Prostate gland (tissue), 2 donors: ENCODE measurements around the gene MRPS12. TPM values are rescaled to one million over a fixed set of nuclear protein-coding genes. Genes with fewer than 3 reads are reported as not detected.

Source experiments
- DNase-seq: peaks from one replicate; pipeline ENCODE4 v3.0.0-alpha.2; 2019; ENCODE audit warnings: low spot score
- H3K27ac ChIP-seq, 2 donors: fragments of 200-600 bp; sonication (generic); 2 replicates each; pipeline ENCODE4 v1.5.1; 2017 to 2019
- H3K27me3 ChIP-seq: fragments of 200-600 bp; sonication (generic); replicated peaks from 2 replicates; pipeline ENCODE4 v1.5.1; 2019; ENCODE audit not compliant: insufficient read depth
- H3K36me3 ChIP-seq, 2 donors: fragments of 200-600 bp; sonication (generic); 1 replicate in 1 of 2; 2 replicates in 1 of 2; pipeline versions ENCODE4 v1.5.1 to v1.8.1; 2017 to 2019
- H3K4me1 ChIP-seq: fragments of 200-600 bp; sonication (generic); replicated peaks from 2 replicates; pipeline ENCODE4 v1.5.1; 2019
- H3K4me3 ChIP-seq, 2 donors: fragments of 200-600 bp; sonication (generic); 2 replicates each; pipeline ENCODE4 v1.5.1; 2017 to 2019
- H3K9me3 ChIP-seq: fragments of 200-600 bp; sonication (generic); 2 replicates; pipeline ENCODE4 v1.5.1; 2017
- CTCF ChIP-seq, 4 experiments: fragments of 200-600 bp in 2 of 4; fragments of 450-650 bp in 2 of 4; sonication (generic) in 2 of 4; IDR thresholded peaks; 1 replicate in 3 of 4; 2 replicates in 1 of 4; pipeline ENCODE4 v1.5.1; 2016 to 2019; ENCODE audit warnings: antibody characterized with exemption in 4 of 4, mild to moderate bottlenecking in 2 of 4, moderate library complexity in 2 of 4
- POLR2A ChIP-seq: fragments of 450-650 bp; IDR thresholded peaks from one replicate; pipeline ENCODE4 v1.6.1; 2016; ENCODE audit warnings: antibody characterized with exemption, mild to moderate bottlenecking
- POLR2AphosphoS5 ChIP-seq: sonication (generic); formaldehyde crosslinking; IDR thresholded peaks from one replicate; pipeline ENCODE4 v1.6.1; 2017; ENCODE audit warnings: antibody characterized with exemption
- WGBS: methylation state at CpG from one replicate; pipeline ENCODE4 v1.1.5; 2018; 5-methylcytosine and 5-hydroxymethylcytosine counted together
- intact Hi-C: fragments of 100-400 bp; cut with DNase I; formaldehyde crosslinking; loops from one replicate; pipeline ENCODE4 v1.14.2; 2022
- total RNA-seq, 2 donors: library from RNA; depleted of rRNA; stranded (reverse); fragments of >200 nt; gene quantifications; one replicate each; pipeline ENCODE4 v1.1.0, GENCODE V29; 2016

Gene MRPS12
- total RNA-seq, 2 donors from 2014 or later: 32.0 to 41.5 TPM

DNA sequence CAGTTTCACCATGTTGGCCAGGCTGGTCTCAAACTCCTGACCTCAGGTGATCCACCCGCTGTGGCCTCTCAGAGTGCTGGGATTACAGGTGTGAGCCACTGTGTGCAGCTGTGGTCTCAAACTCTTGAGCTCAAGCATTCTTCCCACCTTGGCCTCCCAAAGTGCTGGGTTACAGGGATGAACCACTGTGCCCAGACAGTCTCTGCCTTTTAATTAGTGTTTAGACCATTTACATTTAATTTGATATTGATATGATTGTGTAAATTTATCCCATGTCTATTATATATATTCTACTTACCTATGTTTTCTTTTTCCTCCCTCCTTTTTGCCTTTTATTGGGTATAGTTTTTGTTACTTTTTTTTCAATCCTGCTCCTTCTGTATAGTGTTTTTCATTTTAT is 29.1 kb upstream of the MRPS12 start:
- 93% methylated on average over 1 of the region's 1 CpG for WGBS
- H3K4me1 ChIP-seq: peaks cover 4% of the 10 kb centered on the region
- H3K4me3 ChIP-seq: no peak overlapping the region
- no peak overlapping the region for H3K27ac ChIP-seq
- H3K36me3 ChIP-seq: peaks cover 0 to 8% of the 10 kb centered on the region in 2 donors
- TF ChIP-seq CTCF (IDR thresholded peaks at IDR 0.05): no peak
- no peak for TF ChIP-seq POLR2A
- intact Hi-C loops: no loop called here
- DNase-seq: no peak
- H3K27me3 ChIP-seq: no peaks in the 10 kb centered on the region
- no peaks in the 10 kb centered on the region for H3K9me3 ChIP-seq

GRCh38 chr19:38904581-38905539 is 25.9 kb upstream of the MRPS12 start:
- Histone ChIP-seq H3K4me1 (peaks cover 4% of the 10 kb centered on the region), H3K27me3 (no peaks in the 10 kb centered on the region), H3K9me3 (no peaks in the 10 kb centered on the region), H3K4me3 (no peak overlapping the region), H3K36me3 (peaks cover 4 to 8% of the 10 kb centered on the region in 2 donors), H3K27ac (no peak overlapping the region)
- WGBS: 92% methylated on average over 35 of the region's 35 CpGs
- intact Hi-C loops: no loop called here
- no peak for DNase-seq
- TF ChIP-seq POLR2AphosphoS5 (no peak), CTCF (IDR thresholded peaks at IDR 0.05) (no peak), POLR2A (no peak)

DNA sequence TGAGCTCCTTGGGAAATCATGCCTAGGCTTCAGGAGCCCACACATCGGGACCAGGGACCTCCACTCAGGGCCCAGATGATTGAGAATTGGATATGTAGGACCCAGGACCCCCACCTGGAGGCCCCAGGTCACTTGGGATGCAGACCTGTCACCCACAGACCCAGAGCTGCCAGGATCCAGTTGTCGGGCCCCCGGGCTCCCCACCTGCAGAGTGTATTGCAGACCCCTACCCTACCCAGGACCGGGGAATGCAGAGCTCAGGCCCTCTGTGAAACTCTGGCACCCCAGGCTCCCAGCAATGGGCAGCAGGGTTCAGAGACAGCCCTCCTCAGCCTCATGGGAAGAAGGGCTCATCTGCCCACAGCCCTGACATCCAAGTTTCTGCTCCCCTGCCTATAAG is 25.1 kb upstream of the MRPS12 start:
- no peak for DNase-seq
- intact Hi-C loops: no loop called here
- 86% methylated on average over 4 of the region's 4 CpGs for WGBS
- Histone ChIP-seq H3K9me3 (no peaks in the 10 kb centered on the region), H3K4me3 (no peak overlapping the region), H3K4me1 (peaks cover 4% of the 10 kb centered on the region), H3K27me3 (no peaks in the 10 kb centered on the region), H3K36me3 (peaks cover 4 to 8% of the 10 kb centered on the region in 2 donors), H3K27ac (no peak overlapping the region)
- TF ChIP-seq POLR2A (no peak), CTCF (IDR thresholded peaks at IDR 0.05) (no peak), POLR2AphosphoS5 (no peak)

DNA sequence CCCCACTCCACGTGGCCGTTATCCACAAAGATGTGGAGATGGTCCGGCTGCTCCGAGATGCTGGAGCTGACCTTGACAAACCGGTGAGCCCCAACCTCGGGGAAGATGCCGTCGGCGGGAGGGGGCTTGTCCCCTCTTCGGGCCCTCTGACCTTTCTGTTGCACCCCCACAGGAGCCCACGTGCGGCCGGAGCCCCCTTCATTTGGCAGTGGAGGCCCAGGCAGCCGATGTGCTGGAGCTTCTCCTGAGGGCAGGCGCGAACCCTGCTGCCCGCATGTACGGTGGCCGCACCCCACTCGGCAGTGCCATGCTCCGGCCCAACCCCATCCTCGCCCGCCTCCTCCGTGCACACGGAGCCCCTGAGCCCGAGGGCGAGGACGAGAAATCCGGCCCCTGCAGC is 23.5 kb upstream of the MRPS12 start:
- 94% methylated on average over 26 of the region's 29 CpGs for WGBS
- H3K27me3 ChIP-seq: peaks cover 12% of the 10 kb centered on the region
- no peak for DNase-seq
- intact Hi-C loops: no loop called here
- no peak overlapping the region for H3K27ac ChIP-seq
- H3K4me1 ChIP-seq: no peaks in the 10 kb centered on the region
- TF ChIP-seq CTCF (IDR thresholded peaks at IDR 0.05) (no peak), POLR2AphosphoS5 (no peak), POLR2A (no peak)
- peaks cover 4 to 8% of the 10 kb centered on the region in 2 donors for H3K36me3 ChIP-seq
- no peak overlapping the region for H3K4me3 ChIP-seq
- H3K9me3 ChIP-seq: no peaks in the 10 kb centered on the region

GRCh38 chr19:38907670-38908069 is 23.1 kb upstream of the MRPS12 start:
- no peak overlapping the region for H3K4me3 ChIP-seq
- no peaks in the 10 kb centered on the region for H3K9me3 ChIP-seq
- intact Hi-C loops: no loop called here
- no peak for DNase-seq
- TF ChIP-seq CTCF (IDR thresholded peaks at IDR 0.05): no peak
- no peak for TF ChIP-seq POLR2AphosphoS5
- TF ChIP-seq POLR2A: no peak
- no peak overlapping the region for H3K27ac ChIP-seq
- no peaks in the 10 kb centered on the region for H3K4me1 ChIP-seq
- H3K36me3 ChIP-seq: peaks cover 4 to 8% of the 10 kb centered on the region in 2 donors
- H3K27me3 ChIP-seq: peaks cover 12% of the 10 kb centered on the region
- 95% methylated on average over 12 of the region's 12 CpGs for WGBS
